ENCODE data around the gene HSPA4L. TPM values are rescaled to one million over a fixed set of nuclear protein-coding genes. Genes with fewer than 3 reads are reported as not detected.

Gene HSPA4L
- total RNA-seq, 4 donors from 2014 or later = 1.5 to 3.8 (median 2.8) TPM

DNA sequence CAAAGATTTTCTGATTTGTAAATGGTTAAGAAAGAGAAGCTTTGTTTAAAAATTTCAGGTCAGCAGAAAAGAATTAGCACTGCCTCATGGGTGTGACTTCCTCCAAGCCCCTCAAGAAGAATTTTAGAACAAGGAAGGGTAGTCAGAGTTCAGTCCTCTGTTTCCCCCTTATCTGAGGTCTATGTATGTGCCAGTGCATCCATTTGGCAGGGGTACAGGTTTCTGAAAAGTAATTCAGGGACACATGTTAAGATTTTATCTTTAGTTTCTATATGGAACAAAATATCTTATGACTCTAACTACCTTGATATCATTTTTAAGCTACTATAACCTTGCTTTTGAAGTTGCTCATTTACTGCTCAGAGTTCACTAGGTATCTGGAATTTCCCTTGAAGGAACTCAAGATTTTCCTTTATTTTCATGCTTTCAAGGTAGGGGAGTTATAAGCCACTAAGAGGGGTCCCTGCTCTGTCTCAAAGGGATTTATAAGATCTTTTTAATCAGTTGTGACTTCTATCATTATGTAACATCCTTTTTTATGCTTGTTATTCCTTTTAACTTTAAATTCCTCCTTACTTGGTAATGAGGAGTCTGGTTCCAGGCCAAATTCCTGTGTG lies 74.2 kb downstream of the HSPA4L start:
- no peak overlapping the region for H3K27ac ChIP-seq
- no peak for DNase-seq
- H3K36me3 ChIP-seq = no peaks in the 10 kb centered on the region
- no peaks in the 10 kb centered on the region for H3K4me1 ChIP-seq
- in situ Hi-C loops (cut with MboI; ENCODE audit: low pct_ligation_motif_present in 1 of 4, low pct_unique_long_range_greater_than_20kb in 1 of 4, low sequenced_read_pairs in 3 of 4) = no loop called here
- H3K9me3 ChIP-seq = peaks cover 4 to 9% of the 10 kb centered on the region in 2 donors
- intact Hi-C loops (cut with DNase I; ENCODE audit: low total_unique reads) = no loop called here
- H3K4me3 ChIP-seq = no peak overlapping the region
- TF ChIP-seq EP300 (IDR thresholded peaks at IDR 0.05; ENCODE audit: low read depth) (no peak), POLR2AphosphoS5 (IDR thresholded peaks at IDR 0.05) (no peak), POLR2A (IDR thresholded peaks at IDR 0.05) (no peak)
- TF ChIP-seq, protein P1, sequence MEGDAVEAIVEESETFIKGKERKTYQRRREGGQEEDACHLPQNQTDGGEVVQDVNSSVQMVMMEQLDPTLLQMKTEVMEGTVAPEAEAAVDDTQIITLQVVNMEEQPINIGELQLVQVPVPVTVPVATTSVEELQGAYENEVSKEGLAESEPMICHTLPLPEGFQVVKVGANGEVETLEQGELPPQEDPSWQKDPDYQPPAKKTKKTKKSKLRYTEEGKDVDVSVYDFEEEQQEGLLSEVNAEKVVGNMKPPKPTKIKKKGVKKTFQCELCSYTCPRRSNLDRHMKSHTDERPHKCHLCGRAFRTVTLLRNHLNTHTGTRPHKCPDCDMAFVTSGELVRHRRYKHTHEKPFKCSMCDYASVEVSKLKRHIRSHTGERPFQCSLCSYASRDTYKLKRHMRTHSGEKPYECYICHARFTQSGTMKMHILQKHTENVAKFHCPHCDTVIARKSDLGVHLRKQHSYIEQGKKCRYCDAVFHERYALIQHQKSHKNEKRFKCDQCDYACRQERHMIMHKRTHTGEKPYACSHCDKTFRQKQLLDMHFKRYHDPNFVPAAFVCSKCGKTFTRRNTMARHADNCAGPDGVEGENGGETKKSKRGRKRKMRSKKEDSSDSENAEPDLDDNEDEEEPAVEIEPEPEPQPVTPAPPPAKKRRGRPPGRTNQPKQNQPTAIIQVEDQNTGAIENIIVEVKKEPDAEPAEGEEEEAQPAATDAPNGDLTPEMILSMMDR (IDR thresholded peaks at IDR 0.05) = no peak
- no peaks in the 10 kb centered on the region for H3K27me3 ChIP-seq

DNA sequence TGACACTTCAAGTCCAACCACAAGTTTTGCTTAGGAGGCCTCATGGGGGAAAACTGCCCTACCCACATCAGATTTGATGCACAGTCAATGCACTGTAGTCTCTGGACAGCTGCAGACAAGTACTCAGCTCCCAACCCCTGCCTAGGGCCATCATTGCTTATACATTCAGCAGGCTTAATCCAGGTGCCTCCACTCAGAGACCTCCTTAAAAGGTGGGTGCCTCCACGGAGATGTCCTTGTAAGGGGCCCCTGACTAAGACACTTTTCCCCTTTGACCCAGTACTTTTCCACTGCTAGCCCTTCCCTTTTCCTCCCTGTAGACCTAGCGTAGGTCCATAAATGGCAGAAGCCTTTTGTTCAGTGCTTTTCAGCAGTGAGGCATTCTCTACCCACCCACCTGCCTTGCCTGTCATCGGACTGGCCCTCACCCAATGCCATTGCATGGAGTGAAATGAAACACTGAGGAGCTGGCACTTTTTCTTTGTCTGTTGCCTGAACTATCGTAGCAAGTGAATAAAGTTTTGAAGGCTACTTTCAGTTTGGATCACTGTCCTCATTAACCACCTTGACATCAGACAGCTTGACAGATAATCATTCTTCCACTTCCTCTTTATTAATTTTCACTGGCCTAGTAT lies 74.8 kb downstream of the HSPA4L start:
- intact Hi-C loops (cut with DNase I; ENCODE audit: low total_unique reads) (no loop called here), in situ Hi-C loops (cut with MboI; ENCODE audit: low pct_ligation_motif_present in 1 of 4, low pct_unique_long_range_greater_than_20kb in 1 of 4, low sequenced_read_pairs in 3 of 4) (no loop called here)
- Histone ChIP-seq H3K4me3 (no peak overlapping the region), H3K4me1 (no peaks in the 10 kb centered on the region), H3K36me3 (no peaks in the 10 kb centered on the region), H3K27me3 (no peaks in the 10 kb centered on the region), H3K9me3 (peaks cover 0 to 9% of the 10 kb centered on the region in 2 donors), H3K27ac (no peak overlapping the region)
- WGBS, 2 donors (ENCODE audit: low coverage in 1 of 2) = 74 to 85% methylated on average over 2 to 4 of the region's 4 CpGs
- no peak for TF ChIP-seq POLR2AphosphoS5 (IDR thresholded peaks at IDR 0.05)
- TF ChIP-seq, protein P1 (IDR thresholded peaks at IDR 0.05) = no peak
- TF ChIP-seq POLR2A (IDR thresholded peaks at IDR 0.05) = no peak
- no peak for TF ChIP-seq EP300 (IDR thresholded peaks at IDR 0.05; ENCODE audit: low read depth)
- DNase-seq = no peak

DNA sequence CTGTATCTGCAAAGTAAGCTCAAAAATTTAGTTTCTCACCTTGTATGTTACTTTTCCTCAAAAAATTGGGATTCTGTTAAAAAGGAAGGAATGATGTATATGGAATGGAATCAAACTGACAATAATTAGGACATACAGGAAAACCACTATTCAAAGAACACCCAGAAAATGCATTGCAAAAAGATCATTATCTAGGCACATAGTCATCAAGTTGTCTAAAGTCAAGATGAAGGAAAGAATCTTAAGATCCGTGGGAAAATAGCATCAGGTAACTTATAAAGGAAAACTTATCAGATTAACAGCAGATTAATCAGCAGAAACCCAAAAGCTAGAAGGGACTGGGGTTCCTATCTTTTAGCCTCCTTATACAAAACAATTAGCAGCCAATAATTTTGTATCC lies 75.5 kb downstream of the HSPA4L start:
- Histone ChIP-seq H3K27ac (no peak overlapping the region), H3K36me3 (no peaks in the 10 kb centered on the region), H3K9me3 (peaks cover 0 to 9% of the 10 kb centered on the region in 2 donors), H3K4me1 (no peaks in the 10 kb centered on the region), H3K27me3 (no peaks in the 10 kb centered on the region), H3K4me3 (no peak overlapping the region)
- TF ChIP-seq POLR2AphosphoS5 (IDR thresholded peaks at IDR 0.05) (no peak), POLR2A (IDR thresholded peaks at IDR 0.05) (no peak), EP300 (IDR thresholded peaks at IDR 0.05; ENCODE audit: low read depth) (no peak)
- TF ChIP-seq, protein P1 (IDR thresholded peaks at IDR 0.05) = no peak
- intact Hi-C loops (cut with DNase I; ENCODE audit: low total_unique reads) = no loop called here
- in situ Hi-C loops (cut with MboI; ENCODE audit: low pct_ligation_motif_present in 1 of 4, low pct_unique_long_range_greater_than_20kb in 1 of 4, low sequenced_read_pairs in 3 of 4) = no loop called here
- DNase-seq = no peak
- WGBS, 2 donors (ENCODE audit: low coverage in 1 of 2) = 91 to 100% methylated on average over 1 of the region's 1 CpG

DNA sequence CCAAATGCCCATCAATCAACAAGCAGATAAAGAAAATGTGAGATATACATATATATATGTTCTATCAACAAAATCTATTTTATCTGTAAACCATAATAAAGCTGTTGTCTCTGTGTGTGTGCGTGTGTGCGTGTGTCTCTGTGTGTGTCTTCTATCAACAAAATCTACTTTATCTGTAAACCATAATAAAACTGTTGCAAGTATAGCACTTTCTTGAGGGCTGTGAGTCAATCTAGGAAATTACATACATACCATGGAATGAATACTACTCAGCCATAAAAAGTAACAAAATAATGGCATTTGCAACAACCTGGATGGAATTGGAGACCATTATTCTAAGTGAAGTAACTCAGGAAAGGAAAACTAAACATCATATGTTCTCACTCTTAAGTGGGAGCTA lies 86.1 kb downstream of the HSPA4L start:
- Histone ChIP-seq H3K27me3 (no peaks in the 10 kb centered on the region), H3K36me3 (no peaks in the 10 kb centered on the region), H3K9me3 (no peaks in the 10 kb centered on the region), H3K4me1 (peaks cover 0 to 8% (median 2%) of the 10 kb centered on the region in 4 donors), H3K4me3 (no peak overlapping the region), H3K27ac (no peak overlapping the region)
- in situ Hi-C loops (cut with MboI; ENCODE audit: low pct_ligation_motif_present in 1 of 4, low pct_unique_long_range_greater_than_20kb in 1 of 4, low sequenced_read_pairs in 3 of 4) (no loop called here), intact Hi-C loops (cut with DNase I; ENCODE audit: low total_unique reads) (no loop called here)
- 91 to 94% methylated on average over 2 of the region's 2 CpGs for WGBS, 2 donors (ENCODE audit: low coverage in 1 of 2)
- DNase-seq = no peak
- TF ChIP-seq POLR2AphosphoS5 (IDR thresholded peaks at IDR 0.05) (no peak), EP300 (IDR thresholded peaks at IDR 0.05; ENCODE audit: low read depth) (no peak), POLR2A (IDR thresholded peaks at IDR 0.05) (no peak)
- TF ChIP-seq, protein P1 (IDR thresholded peaks at IDR 0.05) = no peak
